Activated CD4-positive, alpha-beta T cell treated with anti-CD3 and anti-CD28 coated beads, Interleukin-2, amount 10 ng/mL, durations not matched to agents 7 days and 5 days (primary cell): ENCODE results near the gene AP1M2. TPM values are rescaled to one million over a fixed set of nuclear protein-coding genes. Genes with fewer than 3 reads are reported as not detected.
"Not testable (repeated sequence)": the region's sequence is repeated elsewhere in the genome, so short reads cannot be mapped to it uniquely, and the experiment has no call there.

ENCODE experiments used
- CTCF ChIA-PET: fragments of 350-600 bp; sonication (Branson Sonifier 250); formaldehyde crosslinking; loops from one replicate; lab custom pipeline; 2021; ENCODE audit warnings: antibody characterized with exemption; lab: Charles Lee
- POLR2A ChIA-PET: fragments of 350-600 bp; sonication (Branson Sonifier 250); formaldehyde crosslinking; loops from one replicate; lab custom pipeline; 2021; ENCODE audit warnings: antibody characterized with exemption; lab: Charles Lee
- DNase-seq: peaks from one replicate; pipeline ENCODE4 v3.0.0-alpha.2; 2020
- H3K27ac Mint-ChIP-seq: one replicate; pipeline ENCODE4 v1.8.0; 2021; ENCODE audit warnings: mild to moderate bottlenecking, moderate library complexity, mixed read lengths
- H3K27me3 Mint-ChIP-seq: one replicate; pipeline ENCODE4 v1.8.0; 2021; ENCODE audit warnings: mixed read lengths
- H3K36me3 Mint-ChIP-seq: one replicate; pipeline ENCODE4 v1.8.0; 2021; ENCODE audit warnings: low read depth, mixed read lengths
- H3K4me1 Mint-ChIP-seq: one replicate; pipeline ENCODE4 v1.8.0; 2021; ENCODE audit warnings: mixed read lengths
- H3K4me3 Mint-ChIP-seq: one replicate; pipeline ENCODE4 v1.8.0; 2021; ENCODE audit warnings: mild to moderate bottlenecking, moderate library complexity, mixed read lengths
- H3K9me3 Mint-ChIP-seq: one replicate; pipeline ENCODE4 v1.8.0; 2021; ENCODE audit warnings: mixed read lengths
- total RNA-seq, 2 experiments: library from RNA; stranded (reverse); gene quantifications; one replicate each; pipeline ENCODE4 v1.2.3, GENCODE V29; 2021

Gene AP1M2
- total RNA-seq, 2 experiments from 2014 or later = not detected

GRCh38 chr19:10544242-10544752 is 42.8 kb downstream of the AP1M2 start:
- Mint-ChIP-seq H3K27me3 (peaks cover 5% of the 10 kb centered on the region), H3K27ac (peak overlapping the region; percentile 90), H3K36me3 (peaks cover 16% of the 10 kb centered on the region), H3K9me3 (no peaks in the 10 kb centered on the region), H3K4me1 (peaks cover 16% of the 10 kb centered on the region), H3K4me3 (peak overlapping the region; percentile 89)
- ChIA-PET CTCF (interaction anchor here (1.2 kb wide), 1 partner anchor 9 kb away, joined by 3 read pairs; no protein-coding TSS in a partner anchor), POLR2A (no interaction called here)
- peak; percentile 38 for DNase-seq

GRCh38 chr19:10543420-10544241 is 43.5 kb downstream of the AP1M2 start, which contains the start of gene ATG4D:
ATG4D (plus strand) TSS chr19:10543904; CDS start chr19:10544091, 187 bp downstream.
- H3K9me3 Mint-ChIP-seq = no peaks in the 10 kb centered on the region

GRCh38 chr19:10543059-10543419 is 44.1 kb downstream of the AP1M2 start:
- no peak for DNase-seq
- H3K4me3 Mint-ChIP-seq = peak overlapping the region; percentile 71
- H3K36me3 Mint-ChIP-seq = peaks cover 8% of the 10 kb centered on the region
- CTCF ChIA-PET = interaction anchor here (0.6 to 2.2 kb wide), 7 partner anchors 10 to 322 kb away, joined by 3 to 14 read pairs (median 5); no protein-coding TSS in a partner anchor
- peaks cover 19% of the 10 kb centered on the region for H3K4me1 Mint-ChIP-seq
- POLR2A ChIA-PET = no interaction called here
- peaks cover 18% of the 10 kb centered on the region for H3K27me3 Mint-ChIP-seq
- no peaks in the 10 kb centered on the region for H3K9me3 Mint-ChIP-seq
- peak overlapping the region; percentile 60 for H3K27ac Mint-ChIP-seq

More at GRCh38 chr19:10543420-10544241, 43.5 kb downstream of the AP1M2 start, which contains the start of gene ATG4D:
- Mint-ChIP-seq H3K27ac (peak within 1 kb of the TSS; percentile 90), H3K36me3 (peaks cover 10% of the 10 kb centered on the region), H3K4me3 (peak within 1 kb of the TSS; percentile 89), H3K4me1 (peaks cover 19% of the 10 kb centered on the region), H3K27me3 (peaks cover 12% of the 10 kb centered on the region)
- CTCF ChIA-PET = interaction anchor here (0.8 to 1.4 kb wide), 4 partner anchors 10 to 156 kb away, joined by 3 to 6 read pairs (median 4); no protein-coding TSS in a partner anchor
- peak; percentile 78 for DNase-seq
- POLR2A ChIA-PET = no interaction called here

- H3K27ac Mint-ChIP-seq, H3K4me1 Mint-ChIP-seq, CTCF ChIA-PET, H3K4me3 Mint-ChIP-seq, H3K9me3 Mint-ChIP-seq, DNase-seq, POLR2A ChIA-PET, H3K36me3 Mint-ChIP-seq: not testable (repeated sequence)
- peaks cover 25% of the 10 kb centered on the region for H3K27me3 Mint-ChIP-seq
Observed at GRCh38 chr19:10539016-10539415, 48.1 kb downstream of the AP1M2 start.

- no peaks in the 10 kb centered on the region for H3K9me3 Mint-ChIP-seq
- peaks cover 30% of the 10 kb centered on the region for H3K27me3 Mint-ChIP-seq
- H3K4me1 Mint-ChIP-seq = peaks cover 6% of the 10 kb centered on the region
- no peak for DNase-seq
- H3K27ac Mint-ChIP-seq = no peak overlapping the region
- CTCF ChIA-PET = interaction anchor here (0.6 to 1.7 kb wide), 4 partner anchors 9 to 158 kb away, joined by 3 to 4 read pairs (median 4); no protein-coding TSS in a partner anchor
- H3K4me3 Mint-ChIP-seq = no peak overlapping the region
- POLR2A ChIA-PET = no interaction called here
- H3K36me3 Mint-ChIP-seq = no peaks in the 10 kb centered on the region
Observed at GRCh38 chr19:10538204-10538983, 48.7 kb downstream of the AP1M2 start.

- ChIA-PET CTCF (interaction anchor here (0.6 to 1.7 kb wide), 4 partner anchors 10 to 159 kb away, joined by 3 to 4 read pairs (median 4); no protein-coding TSS in a partner anchor), POLR2A (interaction anchor here (0.7 kb wide), 1 partner anchor 166 kb away, joined by 3 read pairs; no protein-coding TSS in a partner anchor)
- DNase-seq = no peak
- Mint-ChIP-seq H3K4me1 (peaks cover 3% of the 10 kb centered on the region), H3K36me3 (no peaks in the 10 kb centered on the region), H3K4me3 (no peak overlapping the region), H3K9me3 (peaks cover 1% of the 10 kb centered on the region), H3K27me3 (peaks cover 32% of the 10 kb centered on the region), H3K27ac (no peak overlapping the region)
Observed at GRCh38 chr19:10537668-10538067, 49.4 kb downstream of the AP1M2 start.

GRCh38 chr19:10535613-10536012 is 51.5 kb downstream of the AP1M2 start:
- Mint-ChIP-seq H3K36me3 (no peaks in the 10 kb centered on the region), H3K9me3 (peaks cover 2% of the 10 kb centered on the region), H3K27me3 (peaks cover 35% of the 10 kb centered on the region), H3K4me1 (peaks cover 3% of the 10 kb centered on the region), H3K27ac (no peak overlapping the region), H3K4me3 (no peak overlapping the region)
- POLR2A ChIA-PET = no interaction called here
- CTCF ChIA-PET = interaction anchor here (1.0 to 1.5 kb wide), 3 partner anchors 16 to 76 kb away, joined by 3 to 4 read pairs (median 3); no protein-coding TSS in a partner anchor
- DNase-seq = no peak

GRCh38 chr19:10533646-10534386 is 53.3 kb downstream of the AP1M2 start:
- CTCF ChIA-PET = interaction anchor here (0.7 to 1.5 kb wide), 3 partner anchors 17 to 28 kb away, joined by 3 to 7 read pairs (median 3); partner anchors contain the start of gene S1PR5
- H3K27me3 Mint-ChIP-seq = peaks cover 25% of the 10 kb centered on the region

GRCh38 chr19:10532457-10532856 is 54.7 kb downstream of the AP1M2 start:
- no peak for DNase-seq
- CTCF ChIA-PET = no interaction called here
- Mint-ChIP-seq H3K36me3 (no peaks in the 10 kb centered on the region), H3K27ac (no peak overlapping the region), H3K27me3 (peaks cover 16% of the 10 kb centered on the region), H3K9me3 (peaks cover 2% of the 10 kb centered on the region), H3K4me3 (no peak overlapping the region), H3K4me1 (no peaks in the 10 kb centered on the region)
- POLR2A ChIA-PET = no interaction called here

More at GRCh38 chr19:10533646-10534386, 53.3 kb downstream of the AP1M2 start:
- peaks cover 2% of the 10 kb centered on the region for H3K9me3 Mint-ChIP-seq
- H3K4me1 Mint-ChIP-seq = peaks cover under 1% of the 10 kb centered on the region
- no peak overlapping the region for H3K27ac Mint-ChIP-seq
- H3K36me3 Mint-ChIP-seq = no peaks in the 10 kb centered on the region
- no peak for DNase-seq
- POLR2A ChIA-PET = no interaction called here
- H3K4me3 Mint-ChIP-seq = no peak overlapping the region

- CTCF ChIA-PET, DNase-seq: not testable (repeated sequence)
Observed at GRCh38 chr19:10526887-10527286, 60.2 kb downstream of the AP1M2 start.

GRCh38 chr19:10525636-10526035 is 61.5 kb downstream of the AP1M2 start:
- POLR2A ChIA-PET = interaction anchor here (0.6 kb wide), 1 partner anchor 137 kb away, joined by 3 read pairs; no protein-coding TSS in a partner anchor
- CTCF ChIA-PET = interaction anchor here (0.6 to 1.3 kb wide), 2 partner anchors 15 to 521 kb away, joined by 3 to 4 read pairs; no protein-coding TSS in a partner anchor
- H3K4me1 Mint-ChIP-seq = no peaks in the 10 kb centered on the region

More at GRCh38 chr19:10526887-10527286, 60.2 kb downstream of the AP1M2 start:
- POLR2A ChIA-PET, H3K9me3 Mint-ChIP-seq, H3K36me3 Mint-ChIP-seq, H3K4me3 Mint-ChIP-seq, H3K27me3 Mint-ChIP-seq, H3K4me1 Mint-ChIP-seq, H3K27ac Mint-ChIP-seq: not testable (repeated sequence)

More at GRCh38 chr19:10525636-10526035, 61.5 kb downstream of the AP1M2 start:
- Mint-ChIP-seq H3K27me3 (peaks cover 4% of the 10 kb centered on the region), H3K9me3 (no peaks in the 10 kb centered on the region), H3K27ac (no peak overlapping the region), H3K36me3 (no peaks in the 10 kb centered on the region), H3K4me3 (no peak overlapping the region)
- no peak for DNase-seq
